Kidney (tissue), 22 donors: ENCODE results near the gene C1orf198. TPM values are rescaled to one million over a fixed set of nuclear protein-coding genes. Genes with fewer than 3 reads are reported as not detected.
A peak's percentile ranks its signal among the peaks of the same experiment; 100 is the strongest.

Experiments
- DNase-seq, 5 donors: peaks; one replicate each; pipeline ENCODE4 v3.0.0-alpha.2; 2013 to 2020
- FAIRE-seq: peaks from 2 replicates; lab custom pipeline; 2012; peaks lifted over from hg19 to GRCh38; lab: Jason Lieb, UNC
- H3K27ac ChIP-seq, 2 donors: one replicate each; pipeline ENCODE4 v1.7.0; 2013; ENCODE audit warnings: low read depth in 2 of 2, low read length in 2 of 2, inconsistent platforms in 1 of 2
- H3K27me3 ChIP-seq: one replicate; pipeline ENCODE4 v1.7.1; 2013; ENCODE audit warnings: low read length, inconsistent platforms; ENCODE audit not compliant: control insufficient read depth, insufficient read depth
- H3K36me3 ChIP-seq, 3 donors: one replicate each; pipeline versions ENCODE4 v1.7.0 to v1.7.1; 2013; ENCODE audit warnings: low read length in 3 of 3, control low read depth in 1 of 3, inconsistent platforms in 1 of 3; ENCODE audit not compliant: insufficient read depth in 3 of 3, control insufficient read depth in 2 of 3
- H3K4me1 ChIP-seq, 3 donors: one replicate each; pipeline versions ENCODE4 v1.7.0 to v1.7.1; 2013; ENCODE audit warnings: low read length in 3 of 3, inconsistent platforms in 1 of 3, low read depth in 1 of 3; ENCODE audit not compliant: control insufficient read depth in 2 of 3, insufficient read depth in 2 of 3
- H3K4me3 ChIP-seq, 3 donors: one replicate each; pipeline versions ENCODE4 v1.7.0 to v1.8.1; 2013; ENCODE audit warnings: low read length in 3 of 3, control low read depth in 1 of 3, inconsistent platforms in 1 of 3
- H3K9ac ChIP-seq, 3 donors: one replicate each; pipeline versions ENCODE4 v1.7.0 to v1.7.1; 2013; ENCODE audit warnings: low read length in 3 of 3, control low read depth in 1 of 3, inconsistent platforms in 1 of 3
- H3K9me3 ChIP-seq, 3 donors: one replicate each; pipeline versions ENCODE4 v1.7.0 to v1.7.1; 2013; ENCODE audit warnings: low read length in 3 of 3, control low read depth in 1 of 3, inconsistent platforms in 1 of 3; ENCODE audit not compliant: control insufficient read depth in 2 of 3, insufficient read depth in 1 of 3
- intact Hi-C: fragments of 100-400 bp; cut with DNase I; formaldehyde crosslinking; loops from one replicate; pipeline ENCODE4 v1.11.1; 2022
- long read RNA-seq, 10 donors: library from polyadenylated mRNA in 1 of 10; unstranded in 1 of 10; transcript quantifications; one replicate each; pipeline ENCODE4 v2.0.0 and lab custom pipeline, GENCODE V29; 2021 to 2026
- polyA plus RNA-seq: library from polyadenylated mRNA; stranded (reverse); fragments of 350-450 nt; fragmentation: Illumina TruSeq; extraction: RNeasy Lipid Tissue Mini Kit (QIAGEN cat#74804); gene quantifications from one replicate; pipeline ENCODE4 v1.2.3, GENCODE V29; 2014; ENCODE audit warnings: low read depth, low replicate concordance; ENCODE audit not compliant: insufficient read depth
- total RNA-seq: library from RNA; stranded (reverse); fragmentation: NEBNext Ultra II Directional; extraction: Animal tissue kit (Norgen Biotek cat#: 25700); gene quantifications from one replicate; pipeline ENCODE4 v1.2.1, GENCODE V29; 2021
- TF ChIP-seq, protein P1 (sequence below): IDR thresholded peaks from 3 replicates; pipeline ENCODE4 v1.5.1; 2012; ENCODE audit warnings: mild to moderate bottlenecking, moderate library complexity, borderline replicate concordance; ENCODE audit not compliant: insufficient read depth; ENCODE audit errors: extremely low read depth
- donor health status: control.
- donor health status: control.
- donor health status: control.
- donor health status: control.
- donor health status: control.
- donor health status: DM: yes; HTN: yes; CAD: no.
- donor health status: Normal renal cell carcinoma (clear cell type).

The C1orf198 gene
- total RNA-seq (45.3 TPM), polyA plus RNA-seq (15.4 TPM)
- long read RNA-seq, donor 1, transcript C1orf198-201 (4 exons, 3,858 nt): major isoform, 23 of 31 reads
- long read RNA-seq, donor 1, partial matches to known transcripts: 8 of 31 reads
- long read RNA-seq, donor 1, other reads (novel, unspliced or antisense): 0 of 31 reads
- long read RNA-seq, donor 2, transcript C1orf198-201 (4 exons, 3,858 nt): major isoform, 21 of 22 reads
- long read RNA-seq, donor 2, partial matches to known transcripts: 0 of 22 reads
- long read RNA-seq, donor 2, other reads (novel, unspliced or antisense): 0 of 22 reads
- long read RNA-seq, donor 3, transcript C1orf198-201 (4 exons, 3,858 nt): major isoform, 17 of 17 reads
- long read RNA-seq, donor 3, partial matches to known transcripts: 0 of 17 reads
- long read RNA-seq, donor 3, other reads (novel, unspliced or antisense): 0 of 17 reads
- long read RNA-seq, donor 4, transcript C1orf198-201 (4 exons, 3,858 nt): major isoform, 18 of 18 reads
- long read RNA-seq, donor 4, partial matches to known transcripts: 0 of 18 reads
- long read RNA-seq, donor 4, other reads (novel, unspliced or antisense): 0 of 18 reads
- long read RNA-seq, donor 5, partial matches to known transcripts: 0 of 1 reads
- long read RNA-seq, donor 5, other reads (novel, unspliced or antisense): 0 of 1 reads
- long read RNA-seq, donor 6, partial matches to known transcripts: 0 of 3 reads
- long read RNA-seq, donor 6, other reads (novel, unspliced or antisense): 0 of 3 reads
- long read RNA-seq, donor 7, transcript C1orf198-201 (4 exons, 3,858 nt): major isoform, 35 of 50 reads
- long read RNA-seq, donor 7, partial matches to known transcripts: 15 of 50 reads
- long read RNA-seq, donor 7, other reads (novel, unspliced or antisense): 0 of 50 reads
- long read RNA-seq, donor 8, transcript C1orf198-201 (4 exons, 3,858 nt): major isoform, 17 of 25 reads
- long read RNA-seq, donor 8, partial matches to known transcripts: 8 of 25 reads
- long read RNA-seq, donor 8, other reads (novel, unspliced or antisense): 0 of 25 reads
- long read RNA-seq, donor 9, transcript C1orf198-201 (4 exons, 3,858 nt): major isoform, 6 of 11 reads
- long read RNA-seq, donor 9, partial matches to known transcripts: 5 of 11 reads
- long read RNA-seq, donor 9, other reads (novel, unspliced or antisense): 0 of 11 reads
- long read RNA-seq, donor 10, transcript C1orf198-201 (4 exons, 3,858 nt): major isoform, 19 of 19 reads
- long read RNA-seq, donor 10, partial matches to known transcripts: 0 of 19 reads
- long read RNA-seq, donor 10, other reads (novel, unspliced or antisense): 0 of 19 reads

DNA sequence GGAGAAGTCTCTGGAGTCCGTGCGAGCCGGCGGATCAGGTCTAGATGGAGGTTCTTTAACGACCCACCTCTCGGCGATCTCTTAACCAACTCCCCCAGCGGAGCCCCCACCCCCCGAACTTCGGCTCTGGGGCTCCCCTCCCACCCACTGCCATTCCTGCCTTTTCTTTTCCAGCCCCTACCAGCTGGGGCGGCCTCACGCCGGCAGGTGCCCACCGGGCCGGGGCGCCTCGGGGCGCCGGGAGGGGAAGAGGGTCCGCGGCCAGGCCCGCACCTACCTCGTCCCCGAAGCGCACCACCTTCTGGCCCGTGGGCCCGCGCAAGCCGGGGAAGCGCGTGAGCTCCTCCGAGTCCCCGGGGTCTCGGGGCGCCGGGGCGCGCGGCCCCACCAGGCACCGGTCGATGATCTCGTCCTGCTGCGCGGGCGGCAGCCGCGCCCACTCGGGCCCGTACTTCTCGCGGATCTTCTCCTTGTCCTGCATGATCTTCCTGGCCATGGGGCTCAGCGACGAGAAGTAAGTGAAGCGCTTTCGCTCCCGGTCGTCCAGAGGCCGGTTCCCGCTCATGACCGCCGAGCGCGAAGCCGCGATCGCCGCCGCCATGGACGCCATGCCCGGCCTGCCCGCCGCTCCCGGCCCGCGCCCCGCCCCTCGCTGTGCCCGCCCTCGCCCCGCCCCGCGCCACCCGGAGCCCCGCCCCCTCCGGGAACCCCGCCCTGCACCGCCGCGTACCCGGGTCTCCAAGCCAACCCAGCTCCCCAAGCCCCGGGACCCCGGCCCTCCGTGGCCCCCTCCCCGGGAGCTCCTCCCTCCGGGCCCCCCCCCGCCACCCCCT lies at the start of gene C1orf198:
C1orf198 (minus strand) TSS at position 619 of the 833 bp plus-strand sequence; CDS start at position 610, 9 bp downstream.
- TF ChIP-seq, protein P1, sequence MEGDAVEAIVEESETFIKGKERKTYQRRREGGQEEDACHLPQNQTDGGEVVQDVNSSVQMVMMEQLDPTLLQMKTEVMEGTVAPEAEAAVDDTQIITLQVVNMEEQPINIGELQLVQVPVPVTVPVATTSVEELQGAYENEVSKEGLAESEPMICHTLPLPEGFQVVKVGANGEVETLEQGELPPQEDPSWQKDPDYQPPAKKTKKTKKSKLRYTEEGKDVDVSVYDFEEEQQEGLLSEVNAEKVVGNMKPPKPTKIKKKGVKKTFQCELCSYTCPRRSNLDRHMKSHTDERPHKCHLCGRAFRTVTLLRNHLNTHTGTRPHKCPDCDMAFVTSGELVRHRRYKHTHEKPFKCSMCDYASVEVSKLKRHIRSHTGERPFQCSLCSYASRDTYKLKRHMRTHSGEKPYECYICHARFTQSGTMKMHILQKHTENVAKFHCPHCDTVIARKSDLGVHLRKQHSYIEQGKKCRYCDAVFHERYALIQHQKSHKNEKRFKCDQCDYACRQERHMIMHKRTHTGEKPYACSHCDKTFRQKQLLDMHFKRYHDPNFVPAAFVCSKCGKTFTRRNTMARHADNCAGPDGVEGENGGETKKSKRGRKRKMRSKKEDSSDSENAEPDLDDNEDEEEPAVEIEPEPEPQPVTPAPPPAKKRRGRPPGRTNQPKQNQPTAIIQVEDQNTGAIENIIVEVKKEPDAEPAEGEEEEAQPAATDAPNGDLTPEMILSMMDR: no peak
- DNase-seq: peak; percentile 77 to 95 (median 92)
- H3K27ac ChIP-seq: peak within 1 kb of the TSS; percentile 73 to 88
- H3K9me3 ChIP-seq: no peaks in the 10 kb centered on the region
- no peaks in the 10 kb centered on the region for H3K36me3 ChIP-seq
- H3K27me3 ChIP-seq: no peaks in the 10 kb centered on the region
- no peak for FAIRE-seq
- H3K9ac ChIP-seq: peak within 1 kb of the TSS; percentile 70 to 83 (median 83)
- intact Hi-C loops: no loop called here
- H3K4me1 ChIP-seq: peaks cover 2 to 27% (median 16%) of the 10 kb centered on the region in 3 donors
- H3K4me3 ChIP-seq: peak within 1 kb of the TSS; percentile 67 to 89 (median 87)

- intact Hi-C loops: no loop called here
- H3K27ac ChIP-seq: no peak overlapping the region
- H3K9me3 ChIP-seq: no peaks in the 10 kb centered on the region
- H3K4me1 ChIP-seq: no peaks in the 10 kb centered on the region
- peaks cover 0 to 10% (median 4%) of the 10 kb centered on the region in 3 donors for H3K36me3 ChIP-seq
- FAIRE-seq: no peak
- TF ChIP-seq, protein P1: peak; percentile 70
- H3K4me3 ChIP-seq: no peak overlapping the region
- H3K27me3 ChIP-seq: no peaks in the 10 kb centered on the region
- peak; percentile 64 to 88 (median 74) for DNase-seq
- no peak overlapping the region for H3K9ac ChIP-seq
Measured at GRCh38 chr1:230917284-230918135, 49.2 kb upstream of the C1orf198 start.
